RWPE1 (cell line): Measurements from ENCODE around the gene DNASE1L3.

Experiments
- CTCF ChIA-PET: fragments of 350-600 bp; sonication (Branson Sonifier 250); formaldehyde crosslinking; extraction: SDS; loops from one replicate; lab custom pipeline; 2021; lab: Yijun Ruan, JAX
- POLR2A ChIA-PET: fragments of 400-600 bp; formaldehyde crosslinking; extraction: SDS; loops from one replicate; lab custom pipeline; 2020; ENCODE audit warnings: antibody characterized with exemption; ENCODE audit not compliant: low non-redundant PET; lab: Yijun Ruan, JAX
- DNase-seq: peaks from one replicate; pipeline ENCODE4 v3.0.0; 2012; ENCODE audit warnings: low spot score
- H3K27ac ChIP-seq: fragments of 450-650 bp; 2 replicates; pipeline ENCODE4 v1.5.1; 2017
- CTCF ChIP-seq: fragments of 450-650 bp; conservative IDR thresholded peaks from 2 replicates; pipeline ENCODE4 v1.5.1; 2017; ENCODE audit warnings: low read depth, mild to moderate bottlenecking

Gene DNASE1L3

GRCh38 chr3:58210761-58211460 lies at the start of gene DNASE1L3:
TSS of gene DNASE1L3 (minus strand) at chr3:58210972. CDS start at chr3:58210906, 66 bp downstream.
- H3K27ac ChIP-seq, result no peak within 1 kb of the TSS
- DNase-seq, result no peak
- CTCF ChIA-PET, result no interaction called here
- no peak for TF ChIP-seq CTCF
- POLR2A ChIA-PET, result no interaction called here

- ChIA-PET CTCF (no interaction called here), POLR2A (no interaction called here)
- TF ChIP-seq CTCF, result no peak
- DNase-seq, result no peak
- no peak overlapping the region for H3K27ac ChIP-seq
Observed at GRCh38 chr3:58260261-58260731, 49.5 kb upstream of the DNASE1L3 start.

GRCh38 chr3:58258392-58259055 lies 47.8 kb upstream of the DNASE1L3 start:
- TF ChIP-seq CTCF, result no peak
- no peak overlapping the region for H3K27ac ChIP-seq
- ChIA-PET CTCF (no interaction called here), POLR2A (no interaction called here)
- DNase-seq, result no peak

GRCh38 chr3:58256511-58256910 lies 45.7 kb upstream of the DNASE1L3 start:
- TF ChIP-seq CTCF, result no peak
- CTCF ChIA-PET, result no interaction called here
- no peak overlapping the region for H3K27ac ChIP-seq
- DNase-seq, result no peak
- POLR2A ChIA-PET, result no interaction called here

GRCh38 chr3:58256061-58256460 lies 45.3 kb upstream of the DNASE1L3 start:
- no peak for TF ChIP-seq CTCF
- CTCF ChIA-PET, result no interaction called here
- no peak for DNase-seq
- POLR2A ChIA-PET, result no interaction called here
- no peak overlapping the region for H3K27ac ChIP-seq

- ChIA-PET POLR2A (no interaction called here), CTCF (no interaction called here)
- DNase-seq, result no peak
- TF ChIP-seq CTCF, result no peak
- H3K27ac ChIP-seq, result no peak overlapping the region
Observed at GRCh38 chr3:58254144-58254543, 43.4 kb upstream of the DNASE1L3 start.
